Hepatocyte (in vitro differentiated cells): ENCODE measurements around the gene CHRNA4. TPM values are rescaled to one million over a fixed set of nuclear protein-coding genes. Genes with fewer than 3 reads are reported as not detected.

Experiments
- DNase-seq: peaks from one replicate; pipeline ENCODE4 v3.0.0-alpha.2; 2016; ENCODE audit warnings: low spot score
- H2AFZ ChIP-seq: fragments of 200-600 bp; sonication (generic); 2 replicates; pipeline ENCODE4 v1.6.0; 2016; ENCODE audit warnings: antibody characterized with exemption, mild to moderate bottlenecking
- H3K27ac ChIP-seq: fragments of 200-600 bp; sonication (generic); 2 replicates; pipeline ENCODE4 v1.5.1; 2016; ENCODE audit warnings: mild to moderate bottlenecking
- H3K27me3 ChIP-seq: fragments of 200-600 bp; sonication (generic); 2 replicates; pipeline ENCODE4 v1.6.1; 2016
- H3K36me3 ChIP-seq: fragments of 200-600 bp; sonication (generic); replicated peaks from 2 replicates; pipeline ENCODE4 v1.5.1; 2016; ENCODE audit warnings: low read depth; ENCODE audit not compliant: insufficient read depth
- H3K4me1 ChIP-seq: fragments of 200-600 bp; sonication (generic); 2 replicates; pipeline ENCODE4 v1.5.1; 2016; ENCODE audit warnings: mild to moderate bottlenecking, moderate library complexity; ENCODE audit not compliant: insufficient read depth
- H3K4me2 ChIP-seq: fragments of 200-600 bp; sonication (generic); 2 replicates; pipeline ENCODE4 v1.6.0; 2016
- H3K4me3 ChIP-seq: fragments of 200-600 bp; sonication (generic); 2 replicates; pipeline ENCODE4 v1.5.1; 2016; ENCODE audit warnings: mild to moderate bottlenecking
- H3K79me2 ChIP-seq: fragments of 200-600 bp; sonication (generic); 2 replicates; pipeline ENCODE4 v1.6.0; 2017; ENCODE audit warnings: mild to moderate bottlenecking
- H3K9me2 ChIP-seq: fragments of 200-600 bp; sonication (generic); replicated peaks from 2 replicates; pipeline ENCODE4 v1.6.0; 2017; ENCODE audit warnings: mild to moderate bottlenecking; ENCODE audit not compliant: insufficient read depth
- H3K9me3 ChIP-seq: fragments of 200-600 bp; sonication (generic); 2 replicates; pipeline ENCODE4 v1.5.1; 2016; ENCODE audit warnings: low read depth, mild to moderate bottlenecking
- H4K20me1 ChIP-seq: fragments of 200-600 bp; sonication (generic); 2 replicates; pipeline ENCODE4 v1.6.0; 2016; ENCODE audit warnings: mild to moderate bottlenecking; ENCODE audit not compliant: insufficient read depth, poor library complexity, severe bottlenecking
- CTCF ChIP-seq: fragments of 200-600 bp; sonication (generic); IDR thresholded peaks from 2 replicates; pipeline ENCODE4 v1.5.1; 2016; ENCODE audit warnings: antibody characterized with exemption, mild to moderate bottlenecking; ENCODE audit not compliant: poor library complexity
- EZH2 ChIP-seq: fragments of 200-600 bp; sonication (generic); IDR thresholded peaks from 2 replicates; pipeline ENCODE4 v1.6.1; 2016; ENCODE audit warnings: antibody characterized with exemption, mild to moderate bottlenecking, borderline replicate concordance
- EZH2phosphoT487 ChIP-seq: fragments of 200-600 bp; sonication (generic); IDR thresholded peaks from one replicate; pipeline ENCODE4 v1.6.1; 2018; ENCODE audit warnings: antibody characterized with exemption, mild to moderate bottlenecking, low read depth, moderate library complexity; ENCODE audit not compliant: unreplicated experiment, severe bottlenecking
- WGBS: methylation state at CpG from one replicate; pipeline ENCODE4 v1.1.6; 2016; ENCODE audit warnings: low lambda C conversion rate; ENCODE audit errors: missing lambda C conversion rate; 5-methylcytosine and 5-hydroxymethylcytosine counted together
- polyA plus RNA-seq: library from polyadenylated mRNA; unstranded; fragments of >200 nt; fragmentation: Nextera tagmentation; extraction: Ambion mirVana; gene quantifications from 2 replicates; pipeline ENCODE4 v1.2.1, GENCODE V29; 2016
- total RNA-seq: library from RNA; depleted of rRNA; stranded (reverse); fragments of >200 nt; gene quantifications from 2 replicates; pipeline ENCODE4 v1.2.3, GENCODE V29; 2014

The CHRNA4 gene
- total and polyA plus RNA-seq, 2 experiments from 2014 or later = 0.25 TPM; not detected in 1

GRCh38 chr20:63295422-63295821 is 65.7 kb downstream of the CHRNA4 start:
- Histone ChIP-seq H3K79me2 (no peaks in the 10 kb centered on the region), H3K9me2 (no peaks in the 10 kb centered on the region), H3K4me1 (peaks cover 3% of the 10 kb centered on the region), H3K4me3 (no peak overlapping the region), H3K27ac (no peak overlapping the region), H3K27me3 (peaks cover 10% of the 10 kb centered on the region), H3K4me2 (no peak overlapping the region), H3K36me3 (no peaks in the 10 kb centered on the region), H4K20me1 (no peaks in the 10 kb centered on the region), H3K9me3 (no peaks in the 10 kb centered on the region), H2AFZ (no peak overlapping the region)
- no peak for DNase-seq
- WGBS = 49% methylated on average over 17 of the region's 17 CpGs
- TF ChIP-seq EZH2 (no peak), EZH2phosphoT487 (no peak), CTCF (no peak)

GRCh38 chr20:63295018-63295417 is 66.1 kb downstream of the CHRNA4 start:
- WGBS = 71% methylated on average over 17 of the region's 19 CpGs

GRCh38 chr20:63294536-63294900 is 66.6 kb downstream of the CHRNA4 start:
- H3K27me3 ChIP-seq = peaks cover 10% of the 10 kb centered on the region
- 84% methylated on average over 9 of the region's 12 CpGs for WGBS
- H3K9me3 ChIP-seq = no peaks in the 10 kb centered on the region
- no peak overlapping the region for H3K27ac ChIP-seq
- H3K4me3 ChIP-seq = no peak overlapping the region
- H3K4me2 ChIP-seq = no peak overlapping the region
- H3K4me1 ChIP-seq = peaks cover 3% of the 10 kb centered on the region
- H3K79me2 ChIP-seq = no peaks in the 10 kb centered on the region
- no peak overlapping the region for H2AFZ ChIP-seq
- no peaks in the 10 kb centered on the region for H4K20me1 ChIP-seq
- TF ChIP-seq CTCF (no peak), EZH2 (no peak), EZH2phosphoT487 (no peak)
- H3K36me3 ChIP-seq = no peaks in the 10 kb centered on the region
- DNase-seq = no peak
- H3K9me2 ChIP-seq = no peaks in the 10 kb centered on the region

More at GRCh38 chr20:63295018-63295417, 66.1 kb downstream of the CHRNA4 start:
- DNase-seq = no peak
- peaks cover 3% of the 10 kb centered on the region for H3K4me1 ChIP-seq
- no peaks in the 10 kb centered on the region for H3K9me3 ChIP-seq
- no peak overlapping the region for H3K4me3 ChIP-seq
- no peak overlapping the region for H3K4me2 ChIP-seq
- no peak overlapping the region for H3K27ac ChIP-seq
- H2AFZ ChIP-seq = no peak overlapping the region
- no peaks in the 10 kb centered on the region for H3K9me2 ChIP-seq
- no peaks in the 10 kb centered on the region for H3K36me3 ChIP-seq
- TF ChIP-seq EZH2phosphoT487 (no peak), CTCF (no peak), EZH2 (no peak)
- H4K20me1 ChIP-seq = no peaks in the 10 kb centered on the region
- H3K79me2 ChIP-seq = no peaks in the 10 kb centered on the region
- H3K27me3 ChIP-seq = peaks cover 10% of the 10 kb centered on the region
